Activated CD4-positive, alpha-beta memory T cell treated with anti-CD3 and anti-CD28 coated beads for 36 hours (primary cell): ENCODE data around the gene LTB4R. TPM values are rescaled to one million over a fixed set of nuclear protein-coding genes. Genes with fewer than 3 reads are reported as not detected.

Experiments used
- CTCF ChIA-PET: fragments of 350-600 bp; sonication (Branson Sonifier 250); formaldehyde crosslinking; loops from one replicate; lab custom pipeline; 2021; ENCODE audit warnings: antibody characterized with exemption, inconsistent platforms; lab: Charles Lee
- POLR2A ChIA-PET: fragments of 350-600 bp; sonication (Branson Sonifier 250); formaldehyde crosslinking; loops from one replicate; lab custom pipeline; 2021; ENCODE audit warnings: antibody characterized with exemption; lab: Charles Lee
- DNase-seq: peaks from one replicate; pipeline ENCODE4 v3.0.0-alpha.2; 2020
- H3K27ac Mint-ChIP-seq: one replicate; pipeline ENCODE4 v1.8.0; 2021; ENCODE audit warnings: mixed read lengths
- H3K27me3 Mint-ChIP-seq: one replicate; pipeline ENCODE4 v1.8.0; 2021; ENCODE audit warnings: mixed read lengths
- H3K36me3 Mint-ChIP-seq: one replicate; pipeline ENCODE4 v1.8.0; 2021; ENCODE audit warnings: mixed read lengths
- H3K4me1 Mint-ChIP-seq: one replicate; pipeline ENCODE4 v1.8.0; 2021; ENCODE audit warnings: low read depth, mixed read lengths
- H3K4me3 Mint-ChIP-seq: one replicate; pipeline ENCODE4 v1.8.0; 2021; ENCODE audit warnings: mild to moderate bottlenecking, mixed read lengths
- H3K9me3 Mint-ChIP-seq: one replicate; pipeline ENCODE4 v1.8.0; 2021; ENCODE audit warnings: mixed read lengths
- intact Hi-C: fragments of 100-400 bp; cut with micrococcal nuclease; formaldehyde crosslinking; loops from one replicate; pipeline ENCODE4 v1.15.1; 2023
- total RNA-seq, 2 experiments: library from RNA; stranded (reverse); gene quantifications; one replicate each; pipeline ENCODE4 v1.2.3, GENCODE V29; 2021

The LTB4R gene
- total RNA-seq, 2 experiments from 2014 or later, result 15.4 to 16.7 TPM

DNA sequence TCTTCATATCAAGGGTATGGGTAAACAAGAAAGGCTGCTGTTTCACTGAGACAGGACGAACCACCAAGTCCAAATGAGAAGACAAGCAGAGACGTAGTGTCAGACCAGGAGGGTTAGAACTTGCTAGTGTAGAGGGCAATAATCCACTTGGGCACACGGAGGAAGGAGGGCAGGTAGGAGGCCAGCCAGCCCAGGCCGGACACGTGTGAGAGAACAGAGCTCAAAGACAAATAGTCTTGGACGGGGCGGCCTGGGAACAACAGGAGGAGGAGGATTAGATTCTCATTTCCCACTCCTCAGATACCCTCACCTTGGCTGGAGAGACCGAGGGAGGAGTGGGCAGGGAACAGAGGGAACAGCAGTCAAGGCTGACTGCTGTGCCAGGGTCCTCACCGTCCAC, 20.6 kb upstream of the LTB4R start:
- POLR2A ChIA-PET, result interaction anchor here (1.1 to 1.5 kb wide), 5 partner anchors 10 to 139 kb away, joined by 3 to 7 read pairs (median 4); partner anchors contain the start of genes CBLN3, CHMP4A, KHNYN and MDP1
- Mint-ChIP-seq H3K36me3 (peaks cover 25% of the 10 kb centered on the region), H3K4me1 (peaks cover 26% of the 10 kb centered on the region), H3K4me3 (no peak overlapping the region), H3K27ac (no peak overlapping the region), H3K9me3 (no peaks in the 10 kb centered on the region), H3K27me3 (peaks cover 2% of the 10 kb centered on the region)
- CTCF ChIA-PET, result interaction anchor here (1.0 to 5.2 kb wide), 10 partner anchors 8 to 182 kb away, joined by 3 to 57 read pairs (median 12); partner anchors contain the start of genes CIDEB, DHRS1, NOP9 and RABGGTA
- DNase-seq, result no peak
- intact Hi-C loops, result no loop called here

DNA sequence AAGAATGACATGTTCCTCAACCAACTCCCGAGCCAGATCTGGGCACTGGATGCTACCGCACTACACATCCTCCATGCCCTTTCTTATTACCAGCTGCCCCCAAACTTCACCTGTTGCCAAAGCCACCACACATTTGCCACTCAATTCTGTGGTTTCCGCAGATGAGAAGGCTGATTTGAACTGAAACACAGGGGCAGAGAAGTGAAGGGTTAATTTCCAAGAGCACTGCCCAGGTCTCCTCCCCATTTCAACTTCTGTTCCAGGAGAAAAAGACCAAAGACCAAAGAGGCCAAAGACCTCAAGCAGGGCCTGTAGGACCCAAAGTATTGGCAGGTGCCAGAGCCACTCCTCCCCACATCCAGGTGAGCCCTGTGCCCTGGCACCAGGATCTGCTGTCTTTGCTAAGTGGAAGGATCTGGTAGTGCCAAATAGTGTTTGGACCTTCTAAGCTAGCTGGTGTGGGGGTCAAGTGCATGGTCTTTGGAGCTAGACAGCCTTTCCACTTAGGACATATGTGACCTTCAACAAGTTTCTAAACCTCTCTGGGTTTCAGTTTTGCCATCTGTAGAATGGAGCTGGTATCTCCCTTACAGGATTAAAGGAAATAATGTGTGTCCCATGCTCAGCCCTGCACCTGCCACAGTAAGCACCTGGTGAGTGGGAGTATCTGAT, 19.7 kb upstream of the LTB4R start:
- Mint-ChIP-seq H3K4me1 (peaks cover 34% of the 10 kb centered on the region), H3K4me3 (no peak overlapping the region), H3K36me3 (peaks cover 31% of the 10 kb centered on the region), H3K9me3 (no peaks in the 10 kb centered on the region), H3K27ac (no peak overlapping the region), H3K27me3 (peaks cover 2% of the 10 kb centered on the region)
- ChIA-PET POLR2A (interaction anchor here (1.2 to 1.6 kb wide), 2 partner anchors 44 to 49 kb away, joined by 4 to 7 read pairs; partner anchors contain the start of gene TINF2), CTCF (interaction anchor here (0.6 to 5.2 kb wide), 10 partner anchors 11 to 140 kb away, joined by 3 to 57 read pairs (median 12); partner anchors contain the start of genes CIDEB, LTB4R2, MDP1 and TINF2)
- no peak for DNase-seq
- intact Hi-C loops, result no loop called here

DNA sequence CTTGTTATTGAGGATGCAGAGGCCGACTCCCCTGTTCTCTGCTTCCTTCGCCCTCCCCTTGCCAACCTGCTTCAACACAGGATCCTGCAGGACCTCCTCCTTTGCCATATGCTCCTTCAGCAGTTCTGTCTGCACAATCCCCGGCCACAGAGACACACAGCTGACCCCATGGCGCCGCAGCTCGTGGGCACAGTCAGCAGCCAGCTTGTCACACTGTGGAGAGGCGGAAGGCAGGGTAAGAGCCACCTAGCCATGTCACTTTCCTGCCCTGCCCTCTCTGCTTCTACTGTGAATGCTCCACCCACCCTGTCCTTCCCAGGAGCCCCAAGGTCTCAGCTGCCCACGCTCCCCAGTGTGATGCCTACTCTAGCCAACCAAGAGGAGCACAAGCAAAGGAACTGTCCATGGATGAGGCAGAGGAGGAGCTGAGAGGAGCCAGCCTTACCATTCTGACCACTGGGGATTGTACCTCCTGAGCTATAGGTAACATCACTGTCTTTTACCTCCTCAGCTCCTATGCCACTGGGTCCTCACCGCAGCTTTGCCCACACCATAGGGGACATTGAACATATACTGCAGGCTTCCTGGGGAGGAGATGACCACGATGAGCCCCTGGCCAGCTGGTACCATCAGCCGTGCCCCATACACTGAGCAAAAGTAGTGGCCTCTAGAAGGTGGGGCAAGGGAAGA, 19.0 kb upstream of the LTB4R start:
- Mint-ChIP-seq H3K4me3 (no peak overlapping the region), H3K36me3 (peaks cover 33% of the 10 kb centered on the region), H3K4me1 (peaks cover 41% of the 10 kb centered on the region)

DNA sequence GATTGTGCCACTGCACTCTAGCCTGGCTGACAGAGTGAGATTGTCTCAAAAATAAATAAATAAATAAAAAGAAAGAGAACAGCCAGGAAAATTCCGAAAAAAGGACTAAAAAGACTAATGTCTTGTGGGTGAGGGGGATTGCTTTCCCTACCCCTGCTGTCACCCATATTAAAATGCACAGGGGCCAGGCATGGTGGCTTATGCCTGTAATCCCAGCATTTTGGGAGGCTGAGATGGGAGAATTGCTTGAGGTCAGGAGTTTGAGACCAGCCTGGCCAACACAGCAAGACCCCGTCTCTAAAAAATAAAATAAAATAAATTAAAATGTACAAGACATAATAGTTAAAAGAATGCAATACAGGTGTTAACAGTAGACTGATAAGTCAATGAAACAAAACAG, 17.8 kb upstream of the LTB4R start:
- Mint-ChIP-seq H3K9me3 (no peaks in the 10 kb centered on the region), H3K27me3 (peaks cover 2% of the 10 kb centered on the region), H3K36me3 (peaks cover 30% of the 10 kb centered on the region), H3K4me1 (peaks cover 42% of the 10 kb centered on the region), H3K4me3 (no peak overlapping the region), H3K27ac (no peak overlapping the region)
- DNase-seq, result no peak
- intact Hi-C loops, result no loop called here
- POLR2A ChIA-PET, result no interaction called here
- CTCF ChIA-PET, result interaction anchor here (0.9 to 7.3 kb wide), 5 partner anchors 11 to 137 kb away, joined by 3 to 81 read pairs (median 23); partner anchors contain the start of genes CIDEB, LTB4R2 and TINF2

More for the DNA sequence above, 19.0 kb upstream of the LTB4R start:
- Mint-ChIP-seq H3K27ac (no peak overlapping the region), H3K27me3 (peaks cover 2% of the 10 kb centered on the region), H3K9me3 (no peaks in the 10 kb centered on the region)
- intact Hi-C loops, result no loop called here
- DNase-seq, result no peak
- CTCF ChIA-PET, result interaction anchor here (0.6 to 5.2 kb wide), 9 partner anchors 13 to 139 kb away, joined by 3 to 57 read pairs (median 3); partner anchors contain the start of genes CIDEB, LTB4R2 and TINF2
- POLR2A ChIA-PET, result interaction anchor here (1.2 to 1.6 kb wide), 2 partner anchors 45 to 50 kb away, joined by 4 to 7 read pairs; partner anchors contain the start of gene TINF2

- POLR2A ChIA-PET, result interaction anchor here (0.6 to 5.5 kb wide), 9 partner anchors 15 to 136 kb away, joined by 3 to 53 read pairs (median 4); partner anchors contain the start of gene TINF2
- peaks cover 42% of the 10 kb centered on the region for H3K4me1 Mint-ChIP-seq
- DNase-seq, result peak; percentile 86
- H3K36me3 Mint-ChIP-seq, result peaks cover 20% of the 10 kb centered on the region
- intact Hi-C loops, result loop anchor here (1.0 to 5.0 kb wide), 7 partner anchors 7 to 204 kb away; partner anchors contain the start of genes IPO4, MDP1, PCK2 and PSME2
- no peak overlapping the region for H3K4me3 Mint-ChIP-seq
- H3K9me3 Mint-ChIP-seq, result no peaks in the 10 kb centered on the region
- peak overlapping the region; percentile 77 for H3K27ac Mint-ChIP-seq
- CTCF ChIA-PET, result interaction anchor here (0.6 to 7.3 kb wide), 35 partner anchors 12 to 245 kb away, joined by 3 to 224 read pairs (median 7); partner anchors contain the start of genes CARMIL3, CHMP4A, CIDEB and GMPR2
- no peaks in the 10 kb centered on the region for H3K27me3 Mint-ChIP-seq
Measured at GRCh38 chr14:24296341-24297157, 14.8 kb upstream of the LTB4R start.

GRCh38 chr14:24297190-24297964, 13.9 kb upstream of the LTB4R start:
- Mint-ChIP-seq H3K4me3 (no peak overlapping the region), H3K9me3 (no peaks in the 10 kb centered on the region), H3K36me3 (peaks cover 20% of the 10 kb centered on the region), H3K27ac (peak overlapping the region; percentile 77), H3K4me1 (peaks cover 50% of the 10 kb centered on the region), H3K27me3 (no peaks in the 10 kb centered on the region)
- intact Hi-C loops, result loop anchor here (1.0 to 5.0 kb wide), 7 partner anchors 8 to 205 kb away; partner anchors contain the start of genes IPO4, MDP1, PCK2 and PSME2
- ChIA-PET CTCF (interaction anchor here (0.7 to 7.3 kb wide), 33 partner anchors 7 to 246 kb away, joined by 3 to 224 read pairs (median 9); partner anchors contain the start of genes CARMIL3, CHMP4A, CIDEB and GMPR2), POLR2A (interaction anchor here (0.8 to 5.5 kb wide), 9 partner anchors 15 to 239 kb away, joined by 3 to 53 read pairs (median 4); partner anchors contain the start of gene TINF2)
- no peak for DNase-seq

- H3K27me3 Mint-ChIP-seq, result no peaks in the 10 kb centered on the region
- peak overlapping the region; percentile 84 for H3K27ac Mint-ChIP-seq
- H3K4me1 Mint-ChIP-seq, result peaks cover 50% of the 10 kb centered on the region
- intact Hi-C loops, result loop anchor here (1.0 to 5.0 kb wide), 7 partner anchors 9 to 207 kb away; partner anchors contain the start of genes CHMP4A, IRF9, PCK2 and PSME2
- peak overlapping the region; percentile 90 for H3K4me3 Mint-ChIP-seq
- H3K9me3 Mint-ChIP-seq, result no peaks in the 10 kb centered on the region
- POLR2A ChIA-PET, result interaction anchor here (1.2 to 5.5 kb wide), 9 partner anchors 11 to 132 kb away, joined by 5 to 53 read pairs (median 9); partner anchors contain the start of genes LTB4R2, MDP1, RABGGTA and TINF2
- CTCF ChIA-PET, result interaction anchor here (1.0 to 7.3 kb wide), 11 partner anchors 9 to 204 kb away, joined by 3 to 224 read pairs (median 26); partner anchors contain the start of genes CHMP4A, CIDEB, LTB4R and LTB4R2
- H3K36me3 Mint-ChIP-seq, result peaks cover 25% of the 10 kb centered on the region
- DNase-seq, result peak; percentile 41
Measured at GRCh38 chr14:24298892-24299254, 12.4 kb upstream of the LTB4R start.

DNA sequence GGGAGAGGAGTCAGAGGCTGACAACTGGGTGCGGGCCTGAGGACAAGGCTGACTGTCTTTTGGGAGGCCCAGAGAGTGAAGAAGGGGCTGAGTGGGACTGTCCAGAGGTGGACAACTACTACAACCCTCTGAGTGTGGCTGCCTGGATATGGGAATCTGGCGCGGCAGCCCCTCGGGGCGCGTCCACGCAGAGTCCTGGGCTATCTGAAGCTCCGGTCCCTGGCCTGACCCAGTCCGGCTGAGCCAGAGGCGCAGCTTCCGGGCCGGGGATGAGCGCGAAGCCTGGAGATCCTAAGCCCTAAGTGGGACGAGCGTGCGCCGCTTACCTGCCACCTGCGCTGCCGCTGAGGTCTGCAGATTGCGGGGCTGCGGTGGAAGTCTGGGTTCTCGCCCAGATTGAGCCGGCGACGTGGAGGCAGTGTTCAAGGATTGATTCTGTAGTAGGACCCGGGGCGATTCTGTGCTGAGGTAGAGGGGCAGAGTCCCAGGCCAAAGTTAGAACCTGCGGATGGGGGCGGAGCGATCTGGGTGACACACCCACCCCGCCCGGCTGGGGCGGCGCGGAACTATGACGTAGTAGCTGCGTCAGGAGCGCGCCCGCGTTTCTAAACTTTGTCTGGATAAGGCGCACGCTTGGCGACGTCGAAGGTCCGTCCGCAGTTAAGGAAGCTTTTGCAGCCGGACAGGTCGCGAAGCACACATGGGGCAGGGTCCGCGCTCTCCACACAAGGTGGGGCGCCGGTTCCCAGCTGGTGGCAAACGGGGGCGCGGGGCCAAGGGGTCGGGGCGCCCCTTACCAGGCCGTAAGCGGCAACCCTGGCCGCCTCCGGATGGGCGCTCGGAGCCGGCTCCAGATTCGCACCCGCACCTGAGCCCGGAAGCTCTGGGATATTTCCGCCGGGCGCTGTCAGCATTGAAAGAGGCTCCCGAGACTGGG, 11.8 kb upstream of the LTB4R start, which contains the start of the genes DHRS1 and NOP9:
TSS of gene DHRS1 (minus strand) at position 526 of the 937 bp plus-strand sequence. CDS start 674 bp downstream, outside the sequence.
TSS of gene NOP9 (plus strand) at position 596 of the 937 bp plus-strand sequence. CDS start at position 701, 105 bp downstream.
- intact Hi-C loops, result loop anchor here (1.0 to 5.0 kb wide), 7 partner anchors 9 to 207 kb away; partner anchors contain the start of genes CHMP4A, IRF9, PCK2 and PSME2
- H3K9me3 Mint-ChIP-seq, result no peaks in the 10 kb centered on the region
- peaks cover 31% of the 10 kb centered on the region for H3K36me3 Mint-ChIP-seq
- peak within 1 kb of the TSS; percentile 84 for H3K27ac Mint-ChIP-seq
- ChIA-PET POLR2A (interaction anchor here (0.5 to 5.5 kb wide), 16 partner anchors 9 to 1260 kb away, joined by 3 to 53 read pairs (median 5); partner anchors contain the start of genes CHMP4A, CIDEB, LTB4R2 and MDP1), CTCF (interaction anchor here (0.9 to 7.3 kb wide), 16 partner anchors 9 to 204 kb away, joined by 3 to 224 read pairs (median 12); partner anchors contain the start of genes CHMP4A, CIDEB, LTB4R and LTB4R2)
- H3K4me3 Mint-ChIP-seq, result peak within 1 kb of the TSS; percentile 90
- H3K4me1 Mint-ChIP-seq, result peaks cover 50% of the 10 kb centered on the region
- no peaks in the 10 kb centered on the region for H3K27me3 Mint-ChIP-seq
- peak; percentile 96 for DNase-seq
